HG02588 (cell line): ENCODE results near the gene CIPC.
A peak's percentile ranks its signal among the peaks of the same experiment; 100 is the strongest.

Experiments
- ATAC-seq: cut with Tn5 transposase; IDR thresholded peaks from one replicate; pipeline ENCODE4 v1.9.1; 2021; ENCODE audit warnings: mild to moderate bottlenecking, moderate library complexity; ENCODE audit not compliant: unreplicated experiment

Gene CIPC

GRCh38 chr14:77097700-77098528 lies at the start of gene CIPC:
Gene CIPC, plus strand, starts transcription at chr14:77098258. Its CDS starts 7,451 bp downstream, at chr14:77105709.
- ATAC-seq = peak; percentile 88

- ATAC-seq = no peak
These were observed 46.9 kb upstream of the CIPC start for GRCh38 chr14:77051116-77051515.

GRCh38 chr14:77052281-77053044 lies 45.6 kb upstream of the CIPC start:
- ATAC-seq = no peak

- ATAC-seq = peak; percentile 58
These were observed 44.8 kb upstream of the CIPC start for GRCh38 chr14:77053046-77053841.

GRCh38 chr14:77055306-77055705 lies 42.8 kb upstream of the CIPC start:
- ATAC-seq = no peak

- ATAC-seq = no peak
These were observed 42.1 kb upstream of the CIPC start for GRCh38 chr14:77055981-77056380.

GRCh38 chr14:77058117-77058516 lies 39.9 kb upstream of the CIPC start:
- no peak for ATAC-seq

- ATAC-seq = no peak
These were observed 39.3 kb upstream of the CIPC start for GRCh38 chr14:77058785-77059184.

GRCh38 chr14:77059276-77059915 lies 38.7 kb upstream of the CIPC start:
- no peak for ATAC-seq

- ATAC-seq = no peak
These were observed 36.3 kb upstream of the CIPC start for GRCh38 chr14:77061630-77062257.

- ATAC-seq = no peak
These were observed 35.8 kb upstream of the CIPC start for GRCh38 chr14:77062261-77062660.

GRCh38 chr14:77063571-77064171 lies 34.4 kb upstream of the CIPC start:
- ATAC-seq = no peak

- ATAC-seq = no peak
These were observed 33.4 kb upstream of the CIPC start for GRCh38 chr14:77064521-77065178.

- ATAC-seq = no peak
These were observed 32.0 kb upstream of the CIPC start for GRCh38 chr14:77065851-77066577.

GRCh38 chr14:77066578-77067172 lies 31.4 kb upstream of the CIPC start:
- no peak for ATAC-seq

GRCh38 chr14:77067632-77068516 lies 30.2 kb upstream of the CIPC start:
- no peak for ATAC-seq

GRCh38 chr14:77068517-77069200 lies 29.4 kb upstream of the CIPC start:
- no peak for ATAC-seq
